ENCODE results near the gene PAM.

Gene PAM

DNA sequence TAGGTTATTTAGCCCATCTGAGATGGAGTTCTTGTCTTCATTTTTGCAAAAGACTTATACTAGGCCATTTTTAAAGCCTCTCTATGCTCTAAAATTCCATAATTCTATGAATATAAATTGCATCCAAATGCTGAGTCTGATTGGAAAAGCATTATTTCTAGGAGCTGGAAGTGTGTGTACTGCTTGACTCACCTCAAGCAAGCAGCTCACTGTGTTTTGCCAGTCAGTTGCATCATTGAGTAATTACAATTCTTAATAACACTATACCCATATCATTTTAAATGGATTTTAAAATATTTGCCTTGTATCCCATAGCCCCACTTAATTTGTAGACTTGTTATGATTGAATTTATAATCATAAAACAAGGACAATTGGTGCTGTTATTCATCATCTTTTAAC lies 161.0 kb downstream of the PAM start:
- TF ChIP-seq GATA3 (IDR thresholded peaks at IDR 0.05; ENCODE audit: low read depth, low read length) (no peak), GATA2 (IDR thresholded peaks at IDR 0.05; ENCODE audit: low read depth, low read length) (no peak)

DNA sequence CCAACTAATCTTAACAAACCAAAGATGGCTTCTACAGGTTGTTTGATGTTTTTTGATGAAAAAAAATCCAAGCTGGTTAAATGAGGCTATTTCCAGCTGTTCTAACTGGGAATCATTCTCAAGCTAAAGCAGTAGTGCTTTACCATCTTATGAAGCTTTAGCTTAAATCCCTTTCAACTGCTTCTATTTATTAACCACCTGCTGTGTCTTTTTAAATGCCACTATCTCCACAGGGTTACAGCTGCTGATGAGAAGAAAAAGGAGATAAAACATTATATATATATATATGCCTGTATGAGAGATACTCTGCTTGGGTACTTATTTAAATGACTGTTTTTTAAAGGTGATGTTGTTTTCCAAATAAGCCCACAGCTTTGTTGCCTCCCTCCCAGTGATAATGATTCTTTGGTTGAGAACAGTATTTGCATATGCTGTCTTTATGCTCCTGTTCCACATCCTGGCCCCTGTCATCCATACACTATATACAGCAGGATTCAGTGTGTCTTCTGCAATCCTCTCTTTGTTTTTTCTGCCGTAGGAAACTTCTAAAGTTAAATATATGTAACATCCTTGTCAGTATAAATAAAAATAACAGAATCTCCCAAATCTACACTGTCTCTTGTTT lies 164.0 kb downstream of the PAM start:
- TF ChIP-seq GATA3 (IDR thresholded peaks at IDR 0.05; ENCODE audit: low read depth, low read length): no peak
- TF ChIP-seq GATA2 (IDR thresholded peaks at IDR 0.05; ENCODE audit: low read depth, low read length): no peak

- TF ChIP-seq GATA2 (IDR thresholded peaks at IDR 0.05; ENCODE audit: low read depth, low read length) (no peak), GATA3 (IDR thresholded peaks at IDR 0.05; ENCODE audit: low read depth, low read length) (no peak)
These were observed 165.7 kb downstream of the PAM start for GRCh38 chr5:102920762-102921161.

GRCh38 chr5:102921341-102922044 lies 166.4 kb downstream of the PAM start:
- no peak for TF ChIP-seq GATA3 (IDR thresholded peaks at IDR 0.05; ENCODE audit: low read depth, low read length)
- TF ChIP-seq GATA2 (IDR thresholded peaks at IDR 0.05; ENCODE audit: low read depth, low read length): no peak

DNA sequence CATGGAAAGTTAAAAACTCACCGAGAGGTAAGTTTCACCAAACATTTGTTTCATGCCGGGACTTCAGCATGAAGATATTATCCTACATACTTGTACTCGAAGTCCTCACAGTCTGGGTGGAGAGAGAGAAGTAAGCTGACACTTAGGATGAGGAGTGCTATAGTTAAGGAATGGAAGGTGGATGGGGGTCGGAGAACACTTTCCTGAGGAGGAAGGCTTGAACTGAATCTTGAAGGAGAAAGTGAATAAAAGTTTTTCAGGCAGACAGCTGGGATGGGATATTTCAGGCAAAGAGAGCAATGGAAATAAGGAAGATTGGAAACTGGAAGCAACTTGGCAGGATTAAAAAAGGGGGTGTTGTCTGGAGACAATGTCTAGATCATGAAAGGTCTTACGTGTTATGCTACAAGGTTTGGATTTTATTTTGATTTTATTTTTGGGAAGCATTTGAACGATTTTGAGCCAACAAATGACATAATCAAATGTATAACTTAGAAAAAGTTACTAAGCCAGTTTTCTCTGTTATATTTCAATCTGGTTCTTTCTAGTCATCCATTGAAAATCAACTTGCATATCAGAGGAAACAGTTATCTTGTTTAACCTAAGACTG lies 167.1 kb downstream of the PAM start:
- TF ChIP-seq GATA3 (IDR thresholded peaks at IDR 0.05; ENCODE audit: low read depth, low read length): no peak
- no peak for TF ChIP-seq GATA2 (IDR thresholded peaks at IDR 0.05; ENCODE audit: low read depth, low read length)

DNA sequence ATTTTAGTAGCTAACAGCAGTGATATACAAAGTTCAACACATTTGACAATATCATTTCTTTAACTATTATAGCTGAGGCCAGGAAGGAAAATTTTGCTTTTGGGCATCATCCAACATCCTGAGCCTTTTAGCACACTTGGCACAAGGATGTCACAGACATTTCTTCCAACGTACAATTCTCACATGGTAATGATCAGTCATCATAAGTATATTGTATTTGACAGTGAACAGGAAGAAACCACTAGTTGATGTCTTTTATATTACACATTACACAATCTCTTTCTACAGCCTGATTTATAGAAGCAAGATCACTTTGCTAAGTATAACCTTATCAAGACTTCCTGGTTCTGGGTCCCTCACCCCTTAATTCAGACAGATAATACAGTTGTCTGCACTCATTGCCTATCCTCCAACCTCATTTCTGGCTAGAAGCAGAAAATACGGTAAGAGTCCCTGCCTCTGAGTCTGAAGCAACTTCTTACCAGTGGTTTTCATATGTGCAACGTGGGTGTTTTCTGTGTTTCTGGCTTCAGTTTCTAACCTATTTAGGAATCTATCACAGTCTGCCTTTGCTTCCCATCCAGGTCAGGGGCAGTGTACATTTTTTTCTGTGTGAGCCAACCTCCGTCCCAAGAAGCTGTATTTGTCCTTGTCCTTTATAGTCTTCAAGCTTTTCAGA lies 167.8 kb downstream of the PAM start:
- TF ChIP-seq GATA2 (IDR thresholded peaks at IDR 0.05; ENCODE audit: low read depth, low read length) (no peak), GATA3 (IDR thresholded peaks at IDR 0.05; ENCODE audit: low read depth, low read length) (no peak)

DNA sequence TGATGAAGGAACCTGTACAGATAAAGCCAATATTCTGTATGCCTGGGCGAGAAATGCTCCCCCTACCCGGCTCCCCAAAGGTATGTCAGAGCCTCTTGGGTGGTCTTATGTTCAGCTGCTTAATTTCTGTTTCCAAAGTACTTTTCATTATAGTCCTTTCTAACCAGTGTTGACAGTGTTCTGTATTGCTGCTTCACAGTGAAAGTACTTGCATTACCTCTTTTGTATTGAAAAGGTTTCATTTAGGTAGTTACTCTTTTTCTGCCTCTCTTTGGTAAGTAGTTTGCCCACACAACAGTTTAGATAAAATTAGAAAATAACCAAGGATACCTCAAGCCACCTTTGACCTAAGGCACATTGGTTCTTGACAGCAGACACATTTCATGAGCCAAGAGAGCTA lies 169.9 kb downstream of the PAM start:
- TF ChIP-seq GATA2 (IDR thresholded peaks at IDR 0.05; ENCODE audit: low read depth, low read length) (no peak), GATA3 (IDR thresholded peaks at IDR 0.05; ENCODE audit: low read depth, low read length) (no peak)

GRCh38 chr5:102927007-102927406 lies 171.9 kb downstream of the PAM start:
- TF ChIP-seq GATA2 (IDR thresholded peaks at IDR 0.05; ENCODE audit: low read depth, low read length) (no peak), GATA3 (IDR thresholded peaks at IDR 0.05; ENCODE audit: low read depth, low read length) (no peak)

DNA sequence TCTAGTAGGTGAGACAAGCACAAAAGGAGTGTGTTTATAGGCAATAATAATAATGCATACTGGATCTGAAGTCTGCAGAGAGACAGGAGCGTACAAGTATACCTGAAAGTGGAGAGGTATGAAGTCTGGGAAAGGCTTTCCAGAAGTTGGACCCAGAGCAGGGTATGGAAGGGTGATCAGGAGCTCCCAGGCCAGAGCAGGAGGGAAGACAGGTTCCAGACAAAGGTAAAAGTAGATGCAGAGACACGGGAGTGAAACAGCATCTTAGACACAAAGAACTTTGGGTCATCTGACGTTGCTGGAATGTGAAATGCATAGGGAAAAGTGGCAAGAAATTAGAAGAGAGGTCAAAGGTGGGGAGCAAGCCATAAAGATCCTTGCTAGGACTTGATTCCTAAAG lies 175.1 kb downstream of the PAM start:
- TF ChIP-seq GATA3 (IDR thresholded peaks at IDR 0.05; ENCODE audit: low read depth, low read length) (no peak), GATA2 (IDR thresholded peaks at IDR 0.05; ENCODE audit: low read depth, low read length) (no peak)

- TF ChIP-seq GATA2 (IDR thresholded peaks at IDR 0.05; ENCODE audit: low read depth, low read length): no peak
- no peak for TF ChIP-seq GATA3 (IDR thresholded peaks at IDR 0.05; ENCODE audit: low read depth, low read length)
These were observed 176.1 kb downstream of the PAM start for GRCh38 chr5:102931085-102931725.

GRCh38 chr5:102932781-102933180 lies 177.7 kb downstream of the PAM start:
- TF ChIP-seq GATA2 (IDR thresholded peaks at IDR 0.05; ENCODE audit: low read depth, low read length) (no peak), GATA3 (IDR thresholded peaks at IDR 0.05; ENCODE audit: low read depth, low read length) (no peak)

- TF ChIP-seq GATA2 (IDR thresholded peaks at IDR 0.05; ENCODE audit: low read depth, low read length): no peak
- TF ChIP-seq GATA3 (IDR thresholded peaks at IDR 0.05; ENCODE audit: low read depth, low read length): no peak
These were observed 178.2 kb downstream of the PAM start for GRCh38 chr5:102933316-102933715.

DNA sequence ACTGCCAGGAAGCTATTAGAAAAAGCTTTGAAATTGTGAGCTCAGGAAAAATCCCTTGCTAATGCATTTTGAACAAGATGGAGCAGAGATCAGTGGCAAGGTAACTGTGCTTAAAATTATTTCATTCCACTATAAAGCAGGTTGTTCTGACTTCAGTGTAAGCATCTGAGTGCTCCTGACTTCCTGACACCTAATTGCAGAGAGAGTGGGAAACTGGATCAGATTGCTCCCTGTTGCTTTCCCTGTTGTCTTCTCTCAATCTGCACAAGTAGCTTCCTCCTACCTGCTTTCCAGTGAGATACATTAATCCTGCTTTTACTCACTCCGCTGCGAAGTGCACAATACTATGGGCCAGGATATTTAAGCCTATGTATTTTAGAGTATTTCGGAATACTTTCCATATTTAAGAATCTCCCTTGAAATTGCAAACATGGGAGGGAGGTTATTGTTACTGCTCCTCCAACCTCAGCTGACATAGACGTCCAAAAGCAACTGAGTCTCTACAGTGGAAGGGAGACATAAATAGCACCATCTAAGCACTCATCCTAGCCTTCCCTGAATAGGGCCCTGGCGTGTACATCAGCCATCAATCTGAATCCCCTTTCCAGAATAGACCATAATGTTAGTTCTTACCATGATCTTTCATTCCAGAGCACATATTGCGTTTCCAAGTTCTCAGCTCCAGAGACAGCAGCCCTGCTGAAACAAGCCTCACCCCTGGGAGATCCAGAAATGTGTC lies 178.8 kb downstream of the PAM start:
- no peak for TF ChIP-seq GATA3 (IDR thresholded peaks at IDR 0.05; ENCODE audit: low read depth, low read length)
- TF ChIP-seq GATA2 (IDR thresholded peaks at IDR 0.05; ENCODE audit: low read depth, low read length): no peak
